Muscle of leg (tissue), 11 donors: ENCODE data around the gene SMOC2. TPM values are rescaled to one million over a fixed set of nuclear protein-coding genes. Genes with fewer than 3 reads are reported as not detected.
A peak's percentile ranks its signal among the peaks of the same experiment; 100 is the strongest.
"Not testable (repeated sequence)": the region's sequence is repeated elsewhere in the genome, so short reads cannot be mapped to it uniquely, and the experiment has no call there.

Source experiments
- DNase-seq: peaks from one replicate; pipeline ENCODE4 v3.0.0; 2013
- H3K27ac ChIP-seq: one replicate; pipeline ENCODE4 v1.5.1; 2013; ENCODE audit warnings: mild to moderate bottlenecking, low read length, control low read depth
- H3K27me3 ChIP-seq: one replicate; pipeline ENCODE4 v1.6.1; 2013; ENCODE audit warnings: low read length; ENCODE audit not compliant: control insufficient read depth, insufficient read depth
- H3K36me3 ChIP-seq: one replicate; pipeline ENCODE4 v1.6.1; 2013; ENCODE audit warnings: low read length; ENCODE audit not compliant: control insufficient read depth, insufficient read depth
- H3K4me1 ChIP-seq: one replicate; pipeline ENCODE4 v1.6.1; 2013; ENCODE audit warnings: low read length; ENCODE audit not compliant: control insufficient read depth, insufficient read depth
- H3K4me3 ChIP-seq: one replicate; pipeline ENCODE4 v1.5.1; 2013; ENCODE audit warnings: low read length, control low read depth
- H3K9me3 ChIP-seq: replicated peaks from 2 replicates; pipeline ENCODE4 v1.6.1; 2013; ENCODE audit warnings: low read depth, low read length; ENCODE audit not compliant: control insufficient read depth
- WGBS: methylation state at CpG from one replicate; pipeline ENCODE4 v1.1.5; 2013; ENCODE audit warnings: missing lambda C conversion rate; ENCODE audit not compliant: insufficient coverage; 5-methylcytosine and 5-hydroxymethylcytosine counted together
- polyA plus RNA-seq, 8 donors: library from polyadenylated mRNA; unstranded; fragments of 120-200 nt; gene quantifications; one replicate each; pipeline versions ENCODE4 v1.2.1 to v1.2.3, GENCODE V29; 2013; ENCODE audit warnings: inconsistent platforms in 1 of 8, low replicate concordance in 1 of 8; ENCODE audit not compliant: insufficient read length in 8 of 8, insufficient read depth in 1 of 8
- total RNA-seq: library from RNA; stranded (reverse); fragments of 120-200 nt; gene quantifications from one replicate; pipeline ENCODE4 v1.2.4, GENCODE V29; 2013

SMOC2 gene
- total and polyA plus RNA-seq, 9 donors: 58.0 to 109 (median 78.9) TPM

- Histone ChIP-seq H3K9me3 (no peaks in the 10 kb centered on the region), H3K27me3 (peaks cover 3% of the 10 kb centered on the region), H3K27ac (no peak overlapping the region), H3K36me3 (no peaks in the 10 kb centered on the region), H3K4me3 (no peak overlapping the region), H3K4me1 (peaks cover 5% of the 10 kb centered on the region)
- no peak for DNase-seq
- 86% methylated on average over 5 of the region's 7 CpGs for WGBS
Measured at GRCh38 chr6:168691774-168692173, 250.8 kb downstream of the SMOC2 start.

GRCh38 chr6:168692193-168692914, 251.4 kb downstream of the SMOC2 start:
- WGBS: 80% methylated on average over 19 of the region's 34 CpGs
- no peak overlapping the region for H3K4me3 ChIP-seq
- H3K36me3 ChIP-seq: no peaks in the 10 kb centered on the region
- H3K27ac ChIP-seq: no peak overlapping the region
- DNase-seq: no peak
- H3K27me3 ChIP-seq: no peaks in the 10 kb centered on the region
- H3K9me3 ChIP-seq: no peaks in the 10 kb centered on the region
- H3K4me1 ChIP-seq: peaks cover 5% of the 10 kb centered on the region

- not testable (repeated sequence) for H3K4me1 ChIP-seq, H3K36me3 ChIP-seq, H3K27me3 ChIP-seq, DNase-seq, H3K9me3 ChIP-seq, H3K4me3 ChIP-seq, H3K27ac ChIP-seq
- no CpG with 5 or more reads among the region's 12 CpGs for WGBS
Measured at GRCh38 chr6:168692915-168693257, 251.9 kb downstream of the SMOC2 start.

- not testable (repeated sequence) for H3K4me3 ChIP-seq, H3K9me3 ChIP-seq, H3K27ac ChIP-seq, DNase-seq, H3K36me3 ChIP-seq, H3K27me3 ChIP-seq
- WGBS: no CpG with 5 or more reads among the region's 15 CpGs
- H3K4me1 ChIP-seq: peaks cover 10% of the 10 kb centered on the region
Measured at GRCh38 chr6:168694797-168695196, 253.8 kb downstream of the SMOC2 start.

GRCh38 chr6:168695701-168696100, 254.7 kb downstream of the SMOC2 start:
- H3K27ac ChIP-seq: no peak overlapping the region
- H3K27me3 ChIP-seq: no peaks in the 10 kb centered on the region
- WGBS: 57% methylated on average over 3 of the region's 4 CpGs
- H3K9me3 ChIP-seq: no peaks in the 10 kb centered on the region
- no peaks in the 10 kb centered on the region for H3K36me3 ChIP-seq
- DNase-seq: no peak
- no peak overlapping the region for H3K4me3 ChIP-seq
- peaks cover 17% of the 10 kb centered on the region for H3K4me1 ChIP-seq

GRCh38 chr6:168698923-168699322, 257.9 kb downstream of the SMOC2 start:
- Histone ChIP-seq H3K36me3 (no peaks in the 10 kb centered on the region), H3K27me3 (peaks cover 2% of the 10 kb centered on the region), H3K4me1 (peaks cover 16% of the 10 kb centered on the region), H3K4me3 (no peak overlapping the region), H3K27ac (no peak overlapping the region), H3K9me3 (no peaks in the 10 kb centered on the region)
- 76% methylated on average over 4 of the region's 5 CpGs for WGBS
- no peak for DNase-seq

GRCh38 chr6:168699631-168700295, 258.8 kb downstream of the SMOC2 start:
- 13% methylated on average over 9 of the region's 15 CpGs for WGBS
- Histone ChIP-seq H3K4me3 (no peak overlapping the region), H3K4me1 (peaks cover 24% of the 10 kb centered on the region), H3K27me3 (peaks cover 2% of the 10 kb centered on the region), H3K36me3 (no peaks in the 10 kb centered on the region), H3K27ac (no peak overlapping the region), H3K9me3 (no peaks in the 10 kb centered on the region)
- peak; percentile 86 for DNase-seq

GRCh38 chr6:168700880-168701279, 259.9 kb downstream of the SMOC2 start:
- no peaks in the 10 kb centered on the region for H3K9me3 ChIP-seq
- H3K27ac ChIP-seq: no peak overlapping the region
- DNase-seq: no peak
- no peaks in the 10 kb centered on the region for H3K36me3 ChIP-seq
- H3K27me3 ChIP-seq: peaks cover 2% of the 10 kb centered on the region
- H3K4me1 ChIP-seq: peaks cover 24% of the 10 kb centered on the region
- 91% methylated on average over 7 of the region's 8 CpGs for WGBS
- H3K4me3 ChIP-seq: no peak overlapping the region

GRCh38 chr6:168703990-168704389, 263.0 kb downstream of the SMOC2 start:
- Histone ChIP-seq H3K36me3 (no peaks in the 10 kb centered on the region), H3K9me3 (no peaks in the 10 kb centered on the region), H3K27ac (no peak overlapping the region), H3K4me1 (peaks cover 24% of the 10 kb centered on the region), H3K27me3 (peaks cover 7% of the 10 kb centered on the region), H3K4me3 (no peak overlapping the region)
- 60% methylated on average over 15 of the region's 16 CpGs for WGBS
- DNase-seq: peak; percentile 39

GRCh38 chr6:168704678-168705077, 263.7 kb downstream of the SMOC2 start:
- Histone ChIP-seq H3K4me3 (no peak overlapping the region), H3K9me3 (no peaks in the 10 kb centered on the region), H3K4me1 (peaks cover 21% of the 10 kb centered on the region), H3K27ac (no peak overlapping the region), H3K36me3 (no peaks in the 10 kb centered on the region), H3K27me3 (peaks cover 7% of the 10 kb centered on the region)
- 68% methylated on average over 4 of the region's 6 CpGs for WGBS
- DNase-seq: no peak
